AG08395 (cell line): ENCODE measurements around the gene MARVELD1.

Experiments used
- DNase-seq: peaks from one replicate; pipeline ENCODE4 v3.0.0; 2012; ENCODE audit warnings: mixed read lengths, low spot score

Gene MARVELD1

GRCh38 chr10:97721871-97722780, 8.6 kb downstream of the MARVELD1 start:
- DNase-seq, result no peak

- no peak for DNase-seq
Measured at GRCh38 chr10:97723001-97723400, 9.5 kb downstream of the MARVELD1 start.

GRCh38 chr10:97724341-97724941, 10.9 kb downstream of the MARVELD1 start:
- peak; percentile 43 for DNase-seq

- peak; percentile 70 for DNase-seq
Measured at GRCh38 chr10:97726636-97727178, 13.2 kb downstream of the MARVELD1 start.

GRCh38 chr10:97729014-97729413, 15.5 kb downstream of the MARVELD1 start:
- no peak for DNase-seq

GRCh38 chr10:97731346-97732051, 18.0 kb downstream of the MARVELD1 start:
- peak; percentile 69 for DNase-seq

- no peak for DNase-seq
Measured at GRCh38 chr10:97732052-97732359, 18.5 kb downstream of the MARVELD1 start.

GRCh38 chr10:97733256-97733655, 19.7 kb downstream of the MARVELD1 start:
- no peak for DNase-seq

- no peak for DNase-seq
Measured at GRCh38 chr10:97734021-97734420, 20.5 kb downstream of the MARVELD1 start.

- no peak for DNase-seq
Measured at GRCh38 chr10:97736403-97736901, 22.9 kb downstream of the MARVELD1 start.

- DNase-seq, result peak; percentile 100
Measured at GRCh38 chr10:97736902-97737769, 23.6 kb downstream of the MARVELD1 start, which contains the start of gene ZFYVE27. Gene ZFYVE27, plus strand, starts transcription at chr10:97737128. Its CDS starts 1,350 bp downstream, at chr10:97738478.

GRCh38 chr10:97737770-97738265, 24.3 kb downstream of the MARVELD1 start:
- no peak for DNase-seq

- DNase-seq, result no peak
Measured at GRCh38 chr10:97738616-97739015, 25.1 kb downstream of the MARVELD1 start.

- DNase-seq, result no peak
Measured at GRCh38 chr10:97740613-97741012, 27.1 kb downstream of the MARVELD1 start.

GRCh38 chr10:97743169-97743943, 29.8 kb downstream of the MARVELD1 start:
- DNase-seq, result no peak

- no peak for DNase-seq
Measured at GRCh38 chr10:97744405-97745035, 31.0 kb downstream of the MARVELD1 start.

- no peak for DNase-seq
Measured at GRCh38 chr10:97747573-97747972, 34.0 kb downstream of the MARVELD1 start.

GRCh38 chr10:97748116-97748515, 34.6 kb downstream of the MARVELD1 start:
- DNase-seq, result no peak

GRCh38 chr10:97752956-97753355, 39.4 kb downstream of the MARVELD1 start:
- no peak for DNase-seq

- DNase-seq, result no peak
Measured at GRCh38 chr10:97754726-97755125, 41.2 kb downstream of the MARVELD1 start.
